HEK293 (cell line): ENCODE measurements around the gene B3GNT9.

ENCODE experiments used
- EGR2 ChIP-seq: fragments of 450-650 bp; formaldehyde crosslinking; IDR thresholded peaks from 2 replicates; pipeline ENCODE4 v1.5.1; 2016; ENCODE audit warnings: low read depth, missing biosample characterization, missing genetic modification characterization
- IKZF3 ChIP-seq: fragments of 450-650 bp; IDR thresholded peaks from 2 replicates; pipeline ENCODE4 v1.5.0; 2018; ENCODE audit warnings: missing biosample characterization, mild to moderate bottlenecking, missing genetic modification characterization, moderate library complexity
- KLF16 ChIP-seq: fragments of 450-650 bp; formaldehyde crosslinking; IDR thresholded peaks from 2 replicates; pipeline ENCODE4 v1.5.1; 2017; ENCODE audit warnings: missing biosample characterization, missing genetic modification characterization
- SP2 ChIP-seq: fragments of 450-650 bp; formaldehyde crosslinking; IDR thresholded peaks from 2 replicates; pipeline ENCODE4 v1.5.1; 2016; ENCODE audit warnings: missing biosample characterization, missing genetic modification characterization
- SP3 ChIP-seq: fragments of 450-650 bp; formaldehyde crosslinking; IDR thresholded peaks from 2 replicates; pipeline ENCODE4 v1.5.1; 2016; ENCODE audit warnings: missing biosample characterization, missing genetic modification characterization
- YY2 ChIP-seq: fragments of 450-650 bp; formaldehyde crosslinking; IDR thresholded peaks from 2 replicates; pipeline ENCODE4 v1.5.1; 2016; ENCODE audit warnings: missing biosample characterization, missing genetic modification characterization
- ZBTB10 ChIP-seq: fragments of 450-650 bp; formaldehyde crosslinking; IDR thresholded peaks from 2 replicates; pipeline ENCODE4 v1.5.1; 2016; ENCODE audit warnings: missing biosample characterization, missing genetic modification characterization
- ZBTB20 ChIP-seq: fragments of 450-650 bp; formaldehyde crosslinking; IDR thresholded peaks from 2 replicates; pipeline ENCODE4 v1.5.1; 2016; ENCODE audit warnings: missing biosample characterization, missing genetic modification characterization
- ZBTB21 ChIP-seq: fragments of 450-650 bp; formaldehyde crosslinking; IDR thresholded peaks from 2 replicates; pipeline ENCODE4 v1.5.1; 2017; ENCODE audit warnings: missing biosample characterization, missing genetic modification characterization
- ZBTB7A ChIP-seq: fragments of 450-650 bp; formaldehyde crosslinking; IDR thresholded peaks from 2 replicates; pipeline ENCODE4 v1.5.1; 2016; ENCODE audit warnings: low read depth, missing biosample characterization, missing genetic modification characterization
- ZBTB8A ChIP-seq: fragments of 450-650 bp; formaldehyde crosslinking; IDR thresholded peaks from 2 replicates; pipeline ENCODE4 v1.5.1; 2016; ENCODE audit warnings: missing biosample characterization, missing genetic modification characterization
- ZFHX2 ChIP-seq: fragments of 450-650 bp; formaldehyde crosslinking; conservative IDR thresholded peaks from 2 replicates; pipeline ENCODE4 v1.5.1; 2016; ENCODE audit warnings: missing biosample characterization, missing genetic modification characterization
- ZNF10 ChIP-seq: fragments of 450-650 bp; formaldehyde crosslinking; IDR thresholded peaks from 2 replicates; pipeline ENCODE4 v1.5.1; 2017; ENCODE audit warnings: missing biosample characterization, missing genetic modification characterization
- ZNF223 ChIP-seq: fragments of 450-650 bp; formaldehyde crosslinking; IDR thresholded peaks from 2 replicates; pipeline ENCODE4 v1.5.1; 2016; ENCODE audit warnings: missing biosample characterization, missing genetic modification characterization
- ZNF398 ChIP-seq: fragments of 450-650 bp; formaldehyde crosslinking; IDR thresholded peaks from 2 replicates; pipeline ENCODE4 v1.5.1; 2017; ENCODE audit warnings: missing biosample characterization, missing genetic modification characterization
- ZNF501 ChIP-seq: fragments of 450-650 bp; formaldehyde crosslinking; IDR thresholded peaks from 2 replicates; pipeline ENCODE4 v1.5.1; 2016; ENCODE audit warnings: missing biosample characterization, missing genetic modification characterization
- ZNF561 ChIP-seq: fragments of 450-650 bp; IDR thresholded peaks from 2 replicates; pipeline ENCODE4 v1.5.1; 2018; ENCODE audit warnings: missing biosample characterization, missing genetic modification characterization, borderline replicate concordance
- ZNF623 ChIP-seq: fragments of 450-650 bp; formaldehyde crosslinking; IDR thresholded peaks from 2 replicates; pipeline ENCODE4 v1.5.1; 2016; ENCODE audit warnings: missing biosample characterization, missing genetic modification characterization
- ZNF629 ChIP-seq: fragments of 450-650 bp; formaldehyde crosslinking; IDR thresholded peaks from 2 replicates; pipeline ENCODE4 v1.5.1; 2017; ENCODE audit warnings: missing biosample characterization, missing genetic modification characterization
- ZNF658 ChIP-seq: fragments of 450-650 bp; formaldehyde crosslinking; IDR thresholded peaks from 2 replicates; pipeline ENCODE4; 2016; ENCODE audit warnings: missing biosample characterization, missing genetic modification characterization
- ZNF791 ChIP-seq: fragments of 450-650 bp; formaldehyde crosslinking; IDR thresholded peaks from 2 replicates; pipeline ENCODE4 v1.5.1; 2016; ENCODE audit warnings: missing biosample characterization, missing genetic modification characterization
- ZNF843 ChIP-seq: fragments of 450-650 bp; formaldehyde crosslinking; IDR thresholded peaks from 2 replicates; pipeline ENCODE4 v1.5.1; 2016; ENCODE audit warnings: missing biosample characterization, missing genetic modification characterization
- ZXDB ChIP-seq: fragments of 450-650 bp; formaldehyde crosslinking; IDR thresholded peaks from 2 replicates; pipeline ENCODE4 v1.5.1; 2016; ENCODE audit warnings: missing biosample characterization, missing genetic modification characterization
- TF ChIP-seq, protein P1 (sequence below): fragments of 450-650 bp; formaldehyde crosslinking; conservative IDR thresholded peaks from 2 replicates; pipeline ENCODE4 v1.5.1; 2016; ENCODE audit warnings: low read depth, missing biosample characterization, missing genetic modification characterization
- TF ChIP-seq, protein P2 (sequence below): fragments of 450-650 bp; formaldehyde crosslinking; IDR thresholded peaks from 2 replicates; pipeline ENCODE4 v1.5.1; 2017; ENCODE audit warnings: missing biosample characterization, mild to moderate bottlenecking, missing genetic modification characterization, moderate library complexity
- TF ChIP-seq, protein P3 (sequence below): fragments of 450-650 bp; formaldehyde crosslinking; IDR thresholded peaks from 2 replicates; pipeline ENCODE4 v1.5.1; 2016; ENCODE audit warnings: missing biosample characterization, missing genetic modification characterization
- TF ChIP-seq, protein P4 (sequence below): fragments of 450-650 bp; formaldehyde crosslinking; IDR thresholded peaks from 2 replicates; pipeline ENCODE4 v1.5.1; 2016; ENCODE audit warnings: missing biosample characterization, missing genetic modification characterization

Gene B3GNT9

DNA sequence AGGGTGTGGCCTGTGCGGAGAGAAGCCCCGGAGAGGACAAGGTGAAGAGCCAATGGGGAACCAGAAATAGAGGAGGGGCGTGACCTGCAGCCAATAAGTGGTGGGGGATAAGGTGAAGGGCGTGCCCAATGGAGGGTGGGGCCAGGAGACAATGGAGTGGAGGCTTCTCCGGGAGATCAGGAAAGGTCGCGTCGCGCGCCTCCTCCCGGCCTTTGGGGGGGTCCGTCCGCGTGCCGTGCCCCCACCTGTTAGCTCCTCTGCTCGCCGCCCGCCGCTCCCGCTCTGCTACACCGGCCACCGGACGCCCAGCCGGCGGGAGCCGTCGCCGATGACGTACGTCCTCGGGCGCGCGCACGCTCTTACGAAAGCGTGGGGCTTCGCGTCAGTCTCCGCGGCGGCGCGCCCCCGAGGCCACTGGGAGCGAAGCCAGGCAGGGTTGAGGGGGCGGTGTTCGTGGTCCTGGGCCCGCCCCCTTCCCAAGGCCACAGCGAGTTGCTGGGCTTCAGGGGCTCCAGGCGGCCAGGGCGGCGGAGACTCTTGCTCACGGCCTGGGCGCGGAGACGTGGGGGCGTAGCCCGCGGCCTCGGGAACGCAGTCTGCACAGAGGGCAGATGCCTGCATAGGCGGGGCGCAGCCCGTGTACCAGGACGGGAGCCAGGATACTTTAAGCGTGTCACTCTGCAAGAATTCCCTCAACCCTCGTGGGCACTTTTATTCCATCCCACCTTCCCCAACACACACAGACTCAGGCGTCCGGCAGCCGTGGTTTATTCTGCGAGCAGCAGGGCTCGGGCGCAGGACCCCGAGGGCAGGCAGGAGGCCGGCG lies 33.0 kb upstream of the B3GNT9 start, which contains the start of gene MATCAP1 (continued):
- TF ChIP-seq, protein P1, sequence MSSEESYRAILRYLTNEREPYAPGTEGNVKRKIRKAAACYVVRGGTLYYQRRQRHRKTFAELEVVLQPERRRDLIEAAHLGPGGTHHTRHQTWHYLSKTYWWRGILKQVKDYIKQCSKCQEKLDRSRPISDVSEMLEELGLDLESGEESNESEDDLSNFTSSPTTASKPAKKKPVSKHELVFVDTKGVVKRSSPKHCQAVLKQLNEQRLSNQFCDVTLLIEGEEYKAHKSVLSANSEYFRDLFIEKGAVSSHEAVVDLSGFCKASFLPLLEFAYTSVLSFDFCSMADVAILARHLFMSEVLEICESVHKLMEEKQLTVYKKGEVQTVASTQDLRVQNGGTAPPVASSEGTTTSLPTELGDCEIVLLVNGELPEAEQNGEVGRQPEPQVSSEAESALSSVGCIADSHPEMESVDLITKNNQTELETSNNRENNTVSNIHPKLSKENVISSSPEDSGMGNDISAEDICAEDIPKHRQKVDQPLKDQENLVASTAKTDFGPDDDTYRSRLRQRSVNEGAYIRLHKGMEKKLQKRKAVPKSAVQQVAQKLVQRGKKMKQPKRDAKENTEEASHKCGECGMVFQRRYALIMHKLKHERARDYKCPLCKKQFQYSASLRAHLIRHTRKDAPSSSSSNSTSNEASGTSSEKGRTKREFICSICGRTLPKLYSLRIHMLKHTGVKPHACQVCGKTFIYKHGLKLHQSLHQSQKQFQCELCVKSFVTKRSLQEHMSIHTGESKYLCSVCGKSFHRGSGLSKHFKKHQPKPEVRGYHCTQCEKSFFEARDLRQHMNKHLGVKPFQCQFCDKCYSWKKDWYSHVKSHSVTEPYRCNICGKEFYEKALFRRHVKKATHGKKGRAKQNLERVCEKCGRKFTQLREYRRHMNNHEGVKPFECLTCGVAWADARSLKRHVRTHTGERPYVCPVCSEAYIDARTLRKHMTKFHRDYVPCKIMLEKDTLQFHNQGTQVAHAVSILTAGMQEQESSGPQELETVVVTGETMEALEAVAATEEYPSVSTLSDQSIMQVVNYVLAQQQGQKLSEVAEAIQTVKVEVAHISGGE (tag by site-specific recombination), result peak; percentile 82
- TF ChIP-seq ZNF10 (no peak), ZNF791 (tag by site-specific recombination) (no peak), ZNF223 (tag by site-specific recombination) (no peak), ZNF398 (peak; percentile 88), ZNF629 (tag by site-specific recombination) (peak; percentile 98), ZBTB20 (tag by site-specific recombination) (peak; percentile 83), EGR2 (tag by site-specific recombination) (peak; percentile 87), ZBTB7A (peak; percentile 40; the same call in 1 of the 2 replicates), ZBTB21 (peak; percentile 94), ZBTB8A (tag by site-specific recombination) (peak; percentile 94), KLF16 (tag by site-specific recombination) (peak; percentile 87), ZNF501 (tag by site-specific recombination) (no peak), ZNF658 (tag by site-specific recombination) (no peak), SP3 (peak; percentile 94), ZFHX2 (peak; percentile 86), ZXDB (tag by site-specific recombination) (peak; percentile 83), SP2 (tag by site-specific recombination) (peak; percentile 96), ZNF561 (tag by site-specific recombination) (0 out of 2 replicates have a peak, but pooled peaks have one; percentile 67), IKZF3 (peak; percentile 26), ZBTB10 (no peak), YY2 (tag by site-specific recombination) (no peak; the same call in 1 of the 2 replicates), ZNF623 (no peak), ZNF843 (tag by site-specific recombination) (0 out of 2 replicates have a peak, but pooled peaks have one; percentile 18)
- TF ChIP-seq, protein P2, sequence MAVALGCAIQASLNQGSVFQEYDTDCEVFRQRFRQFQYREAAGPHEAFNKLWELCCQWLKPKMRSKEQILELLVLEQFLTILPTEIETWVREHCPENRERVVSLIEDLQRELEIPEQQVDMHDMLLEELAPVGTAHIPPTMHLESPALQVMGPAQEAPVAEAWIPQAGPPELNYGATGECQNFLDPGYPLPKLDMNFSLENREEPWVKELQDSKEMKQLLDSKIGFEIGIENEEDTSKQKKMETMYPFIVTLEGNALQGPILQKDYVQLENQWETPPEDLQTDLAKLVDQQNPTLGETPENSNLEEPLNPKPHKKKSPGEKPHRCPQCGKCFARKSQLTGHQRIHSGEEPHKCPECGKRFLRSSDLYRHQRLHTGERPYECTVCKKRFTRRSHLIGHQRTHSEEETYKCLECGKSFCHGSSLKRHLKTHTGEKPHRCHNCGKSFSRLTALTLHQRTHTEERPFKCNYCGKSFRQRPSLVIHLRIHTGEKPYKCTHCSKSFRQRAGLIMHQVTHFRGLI (tag by site-specific recombination), result peak; percentile 79
- TF ChIP-seq, protein P3, sequence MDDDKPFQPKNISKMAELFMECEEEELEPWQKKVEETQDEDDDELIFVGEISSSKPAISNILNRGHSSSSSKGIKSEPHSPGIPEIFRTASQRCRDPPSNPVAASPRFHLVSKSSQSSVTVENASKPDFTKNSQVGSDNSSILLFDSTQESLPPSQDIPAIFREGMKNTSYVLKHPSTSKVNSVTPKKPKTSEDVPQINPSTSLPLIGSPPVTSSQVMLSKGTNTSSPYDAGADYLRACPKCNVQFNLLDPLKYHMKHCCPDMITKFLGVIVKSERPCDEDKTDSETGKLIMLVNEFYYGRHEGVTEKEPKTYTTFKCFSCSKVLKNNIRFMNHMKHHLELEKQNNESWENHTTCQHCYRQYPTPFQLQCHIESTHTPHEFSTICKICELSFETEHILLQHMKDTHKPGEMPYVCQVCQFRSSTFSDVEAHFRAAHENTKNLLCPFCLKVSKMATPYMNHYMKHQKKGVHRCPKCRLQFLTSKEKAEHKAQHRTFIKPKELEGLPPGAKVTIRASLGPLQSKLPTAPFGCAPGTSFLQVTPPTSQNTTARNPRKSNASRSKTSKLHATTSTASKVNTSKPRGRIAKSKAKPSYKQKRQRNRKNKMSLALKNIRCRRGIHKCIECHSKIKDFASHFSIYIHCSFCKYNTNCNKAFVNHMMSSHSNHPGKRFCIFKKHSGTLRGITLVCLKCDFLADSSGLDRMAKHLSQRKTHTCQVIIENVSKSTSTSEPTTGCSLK (tag by site-specific recombination), result no peak
- TF ChIP-seq, protein P4, sequence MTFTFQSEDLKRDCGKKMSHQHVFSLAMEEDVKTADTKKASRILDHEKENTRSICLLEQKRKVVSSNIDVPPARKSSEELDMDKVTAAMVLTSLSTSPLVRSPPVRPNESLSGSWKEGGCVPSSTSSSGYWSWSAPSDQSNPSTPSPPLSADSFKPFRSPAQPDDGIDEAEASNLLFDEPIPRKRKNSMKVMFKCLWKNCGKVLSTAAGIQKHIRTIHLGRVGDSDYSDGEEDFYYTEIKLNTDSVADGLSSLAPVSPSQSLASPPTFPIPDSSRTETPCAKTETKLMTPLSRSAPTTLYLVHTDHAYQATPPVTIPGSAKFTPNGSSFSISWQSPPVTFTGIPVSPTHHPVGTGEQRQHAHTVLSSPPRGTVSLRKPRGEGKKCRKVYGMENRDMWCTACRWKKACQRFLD (tag by site-specific recombination), result no peak
